Stomach (tissue), 4 donors: ENCODE results near the gene MRPL50.

ENCODE experiments used
- EP300 ChIP-seq: sonication (generic); formaldehyde crosslinking; IDR thresholded peaks from one replicate; pipeline ENCODE4 v1.6.1; 2017; ENCODE audit warnings: antibody characterized with exemption
- POLR2A ChIP-seq, 4 donors: fragments of 450-650 bp; IDR thresholded peaks; one replicate each; pipeline ENCODE4 v1.6.1; 2016; ENCODE audit warnings: antibody characterized with exemption in 4 of 4, control low read depth in 2 of 4, mild to moderate bottlenecking in 1 of 4, moderate library complexity in 1 of 4
- POLR2AphosphoS5 ChIP-seq, 3 donors: sonication (generic); formaldehyde crosslinking; IDR thresholded peaks; one replicate each; pipeline ENCODE4 v1.6.1; 2016; ENCODE audit warnings: antibody characterized with exemption in 3 of 3
- TF ChIP-seq, protein P1 (sequence below), 7 experiments: fragments of 450-650 bp in 4 of 7; fragments of 200-600 bp in 3 of 7; sonication (generic) in 3 of 7; IDR thresholded peaks; one replicate each; pipeline ENCODE4 v1.5.1; 2016 to 2019; ENCODE audit warnings: antibody characterized with exemption in 7 of 7, control low read depth in 2 of 7, mild to moderate bottlenecking in 1 of 7

DNA sequence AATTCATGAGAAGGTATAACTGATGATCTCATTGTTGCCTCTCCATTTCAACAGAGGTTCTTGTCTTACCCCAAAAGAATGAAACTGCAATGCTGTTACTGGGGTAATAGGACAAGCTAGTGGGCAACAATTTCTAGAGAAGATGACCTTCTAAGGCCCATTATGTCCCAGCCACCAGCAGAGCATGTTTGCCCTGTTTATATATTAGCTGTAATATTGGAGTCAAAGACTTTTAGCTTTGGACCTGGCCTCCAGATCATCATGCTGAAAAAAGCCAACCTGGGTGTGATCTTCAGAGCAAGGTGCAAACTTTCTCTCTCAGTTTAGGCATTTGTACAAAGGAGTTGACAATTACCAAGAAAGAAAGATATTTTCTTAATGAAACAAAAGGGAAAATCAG lies 33.8 kb upstream of the MRPL50 start:
- TF ChIP-seq EP300 (no peak), POLR2A (IDR thresholded peaks at IDR 0.05) (no peak), POLR2AphosphoS5 (IDR thresholded peaks at IDR 0.05) (no peak)
- TF ChIP-seq, protein P1, sequence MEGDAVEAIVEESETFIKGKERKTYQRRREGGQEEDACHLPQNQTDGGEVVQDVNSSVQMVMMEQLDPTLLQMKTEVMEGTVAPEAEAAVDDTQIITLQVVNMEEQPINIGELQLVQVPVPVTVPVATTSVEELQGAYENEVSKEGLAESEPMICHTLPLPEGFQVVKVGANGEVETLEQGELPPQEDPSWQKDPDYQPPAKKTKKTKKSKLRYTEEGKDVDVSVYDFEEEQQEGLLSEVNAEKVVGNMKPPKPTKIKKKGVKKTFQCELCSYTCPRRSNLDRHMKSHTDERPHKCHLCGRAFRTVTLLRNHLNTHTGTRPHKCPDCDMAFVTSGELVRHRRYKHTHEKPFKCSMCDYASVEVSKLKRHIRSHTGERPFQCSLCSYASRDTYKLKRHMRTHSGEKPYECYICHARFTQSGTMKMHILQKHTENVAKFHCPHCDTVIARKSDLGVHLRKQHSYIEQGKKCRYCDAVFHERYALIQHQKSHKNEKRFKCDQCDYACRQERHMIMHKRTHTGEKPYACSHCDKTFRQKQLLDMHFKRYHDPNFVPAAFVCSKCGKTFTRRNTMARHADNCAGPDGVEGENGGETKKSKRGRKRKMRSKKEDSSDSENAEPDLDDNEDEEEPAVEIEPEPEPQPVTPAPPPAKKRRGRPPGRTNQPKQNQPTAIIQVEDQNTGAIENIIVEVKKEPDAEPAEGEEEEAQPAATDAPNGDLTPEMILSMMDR (IDR thresholded peaks at IDR 0.05): no peak
